Adrenal gland (tissue), 5 donors: ENCODE data around the gene C1orf122.

ENCODE experiments used
- CTCF ChIP-seq, 6 experiments: fragments of 450-650 bp in 4 of 6; fragments of 200-600 bp in 2 of 6; sonication (generic) in 1 of 6; IDR thresholded peaks; 1 replicate in 5 of 6; 2 replicates in 1 of 6; pipeline versions ENCODE4 v1.5.1 to v1.8.0; 2016 to 2021; ENCODE audit warnings: antibody characterized with exemption in 6 of 6, mild to moderate bottlenecking in 2 of 6, moderate library complexity in 1 of 6
- POLR2A ChIP-seq, 2 donors: fragments of 450-650 bp; IDR thresholded peaks; one replicate each; pipeline ENCODE4 v1.6.1; 2017; ENCODE audit warnings: antibody characterized with exemption in 2 of 2, mild to moderate bottlenecking in 2 of 2, moderate library complexity in 1 of 2
- donor health status: DM: no; HTN: no; CAD: no.

GRCh38 chr1:37840711-37841110 is 33.1 kb downstream of the C1orf122 start:
- TF ChIP-seq POLR2A (IDR thresholded peaks at IDR 0.05) (no peak), CTCF (IDR thresholded peaks at IDR 0.05) (no peak)
